ENCODE data around the gene NR3C2.

Gene NR3C2

GRCh38 chr4:148048598-148048997 is 393.6 kb downstream of the NR3C2 start:
- ATAC-seq (ENCODE audit: insufficient read depth, low read depth): no peak
- Histone ChIP-seq H3K27me3 (ENCODE audit: insufficient read depth, low read length, poor library complexity) (no peaks in the 10 kb centered on the region), H3K27ac (ENCODE audit: low read length) (no peak overlapping the region), H4K20me1 (ENCODE audit: insufficient read depth, low read length) (no peaks in the 10 kb centered on the region), H3K4me3 (ENCODE audit: low read depth in 1 of 2, low read length in 2 of 2) (no peak overlapping the region), H3K79me2 (ENCODE audit: insufficient read depth, low read length) (no peaks in the 10 kb centered on the region), H3K4me1 (ENCODE audit: insufficient read depth, low read length) (no peaks in the 10 kb centered on the region), H3K36me3 (ENCODE audit: insufficient read depth, low read length) (no peaks in the 10 kb centered on the region), H3K4me2 (ENCODE audit: insufficient read depth, low read length) (no peak overlapping the region), H3K9ac (ENCODE audit: low read depth, low read length) (no peak overlapping the region), H3K9me3 (ENCODE audit: insufficient read depth, low read length, severe bottlenecking) (no peaks in the 10 kb centered on the region), H2AFZ (ENCODE audit: low read depth, low read length) (no peak overlapping the region)
- no peak for DNase-seq
- TF ChIP-seq CTCF (IDR thresholded peaks at IDR 0.05; ENCODE audit: borderline replicate concordance, extremely low read depth, low read length, poor library complexity, severe bottlenecking): no peak
- no peak for TF ChIP-seq EZH2 (IDR thresholded peaks at IDR 0.05; ENCODE audit: borderline replicate concordance, low read depth, low read length, severe bottlenecking)

GRCh38 chr4:148044912-148045352 is 397.3 kb downstream of the NR3C2 start:
- Histone ChIP-seq H3K4me3 (ENCODE audit: low read depth in 1 of 2, low read length in 2 of 2) (no peak overlapping the region), H3K27ac (ENCODE audit: low read length) (no peak overlapping the region), H3K4me2 (ENCODE audit: insufficient read depth, low read length) (no peak overlapping the region), H3K27me3 (ENCODE audit: insufficient read depth, low read length, poor library complexity) (no peaks in the 10 kb centered on the region), H3K4me1 (ENCODE audit: insufficient read depth, low read length) (no peaks in the 10 kb centered on the region), H3K9me3 (ENCODE audit: insufficient read depth, low read length, severe bottlenecking) (no peaks in the 10 kb centered on the region), H3K9ac (ENCODE audit: low read depth, low read length) (no peak overlapping the region), H3K36me3 (ENCODE audit: insufficient read depth, low read length) (no peaks in the 10 kb centered on the region), H2AFZ (ENCODE audit: low read depth, low read length) (no peak overlapping the region), H4K20me1 (ENCODE audit: insufficient read depth, low read length) (no peaks in the 10 kb centered on the region), H3K79me2 (ENCODE audit: insufficient read depth, low read length) (no peaks in the 10 kb centered on the region)
- DNase-seq (no peak), ATAC-seq (ENCODE audit: insufficient read depth, low read depth) (no peak)
- TF ChIP-seq EZH2 (IDR thresholded peaks at IDR 0.05; ENCODE audit: borderline replicate concordance, low read depth, low read length, severe bottlenecking) (no peak), CTCF (IDR thresholded peaks at IDR 0.05; ENCODE audit: borderline replicate concordance, extremely low read depth, low read length, poor library complexity, severe bottlenecking) (no peak)

DNA sequence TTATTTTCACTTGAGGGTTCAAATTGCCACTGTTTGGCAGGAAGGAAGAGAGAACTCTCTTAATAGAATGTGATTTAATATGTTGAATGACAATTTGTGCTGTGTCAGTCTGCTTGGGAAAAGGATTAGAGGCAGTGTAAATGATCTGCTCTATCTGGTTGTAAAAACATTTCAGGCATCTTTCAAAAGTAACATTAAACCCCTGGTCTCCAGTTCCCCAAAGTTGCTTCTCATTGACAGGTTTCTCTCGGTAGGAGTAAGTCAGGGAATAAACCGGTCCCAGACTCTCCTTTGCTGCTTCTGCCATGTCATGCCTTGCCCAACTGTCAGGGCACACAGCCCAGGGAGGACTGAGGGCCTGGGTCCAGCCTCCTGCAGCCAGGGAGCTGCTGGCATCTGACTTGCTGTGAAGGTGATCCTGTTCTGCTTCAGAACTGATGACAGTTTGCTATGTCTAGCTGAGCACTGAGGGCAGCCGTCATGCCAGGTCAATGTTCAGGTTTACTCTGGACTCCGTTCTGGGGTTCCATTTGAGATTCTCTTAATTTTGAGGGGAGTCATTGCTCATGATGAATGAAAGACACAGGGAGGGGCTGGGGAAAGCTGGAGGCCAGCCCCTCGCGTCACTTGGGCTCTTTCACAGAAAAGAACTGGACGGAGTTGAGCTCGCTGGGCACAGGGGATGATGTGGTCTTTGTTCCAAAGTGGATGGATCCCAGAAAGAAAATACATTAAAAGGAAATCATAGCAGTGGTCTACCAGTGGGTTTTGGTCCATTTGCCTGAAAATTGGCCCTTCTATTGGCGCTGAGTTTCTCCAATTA is 397.9 kb downstream of the NR3C2 start:
- H3K4me1 ChIP-seq (ENCODE audit: insufficient read depth, low read length): no peaks in the 10 kb centered on the region
- H3K27ac ChIP-seq (ENCODE audit: low read length): no peak overlapping the region
- H3K36me3 ChIP-seq (ENCODE audit: insufficient read depth, low read length): no peaks in the 10 kb centered on the region
- no peak overlapping the region for H2AFZ ChIP-seq (ENCODE audit: low read depth, low read length)
- DNase-seq (no peak), ATAC-seq (ENCODE audit: insufficient read depth, low read depth) (no peak)
- no peaks in the 10 kb centered on the region for H3K9me3 ChIP-seq (ENCODE audit: insufficient read depth, low read length, severe bottlenecking)
- TF ChIP-seq CTCF (IDR thresholded peaks at IDR 0.05; ENCODE audit: borderline replicate concordance, extremely low read depth, low read length, poor library complexity, severe bottlenecking): no peak
- no peak for TF ChIP-seq EZH2 (IDR thresholded peaks at IDR 0.05; ENCODE audit: borderline replicate concordance, low read depth, low read length, severe bottlenecking)
- no peaks in the 10 kb centered on the region for H4K20me1 ChIP-seq (ENCODE audit: insufficient read depth, low read length)
- no peak overlapping the region for H3K4me2 ChIP-seq (ENCODE audit: insufficient read depth, low read length)
- H3K4me3 ChIP-seq (ENCODE audit: low read depth in 1 of 2, low read length in 2 of 2): no peak overlapping the region
- no peak overlapping the region for H3K9ac ChIP-seq (ENCODE audit: low read depth, low read length)
- no peaks in the 10 kb centered on the region for H3K79me2 ChIP-seq (ENCODE audit: insufficient read depth, low read length)
- H3K27me3 ChIP-seq (ENCODE audit: insufficient read depth, low read length, poor library complexity): no peaks in the 10 kb centered on the region
